H1 (cell line): ENCODE measurements around the gene DENND10. TPM values are rescaled to one million over a fixed set of nuclear protein-coding genes. Genes with fewer than 3 reads are reported as not detected.

ENCODE experiments used
- KDM4A ChIP-seq: IDR thresholded peaks from one replicate; pipeline ENCODE4 v1.7.1; 2012; ENCODE audit warnings: low read depth, mild to moderate bottlenecking, moderate library complexity, low read length, inconsistent platforms; ENCODE audit not compliant: severe bottlenecking
- PHF8 ChIP-seq: fragments of 200-600 bp; sonication (generic); conservative IDR thresholded peaks from 2 replicates; pipeline ENCODE4 v1.7.1; 2012; ENCODE audit warnings: low read depth, mild to moderate bottlenecking, inconsistent platforms, low read length, moderate library complexity
- POLR2A ChIP-seq, 2 experiments: IDR thresholded peaks; 1 replicate in 1 of 2; 2 replicates in 1 of 2; pipeline ENCODE4 v1.6.1; 2011; ENCODE audit warnings: low read depth in 2 of 2, low read length in 2 of 2, mild to moderate bottlenecking in 2 of 2; ENCODE audit errors: control extremely low read depth in 1 of 2
- POLR2AphosphoS5 ChIP-seq: IDR thresholded peaks from 2 replicates; pipeline ENCODE4 v1.6.1; 2011; ENCODE audit warnings: low read depth, low read length
- TAF1 ChIP-seq: IDR thresholded peaks from 2 replicates; pipeline ENCODE4 v1.6.1; 2011; ENCODE audit warnings: mild to moderate bottlenecking, low read depth, low read length
- TAF7 ChIP-seq: optimal IDR thresholded peaks from 2 replicates; pipeline ENCODE3; 2011; ENCODE audit warnings: low read depth, mild to moderate bottlenecking, inconsistent platforms, low read length, moderate library complexity, borderline replicate concordance
- TBP ChIP-seq: IDR thresholded peaks from 2 replicates; pipeline ENCODE4 v1.6.1; 2011; ENCODE audit warnings: low read depth, low read length, improper control_type of control experiment
- polyA plus RNA-seq, 7 experiments: library from polyadenylated mRNA; depleted of rRNA in 3 of 7; stranded (reverse) in 5 of 7; unstranded in 2 of 7; fragments of >200 nt in 5 of 7; fragments of 200-250 nt in 2 of 7; gene quantifications; 1 replicate in 5 of 7; 2 replicates in 1 of 7; 4 replicates in 1 of 7; pipeline versions ENCODE4 v1.2.1 to v1.2.3, GENCODE V29; 2011 to 2013; ENCODE audit warnings: missing spikeins in 2 of 7, mixed read lengths in 2 of 7
- total RNA-seq: library from RNA; stranded (reverse); fragmentation: NEBNext Ultra II Directional; extraction: Animal tissue kit (Norgen Biotek cat#: 25700); gene quantifications from 2 replicates; pipeline ENCODE4 v1.2.1, GENCODE V29; 2021
- TF ChIP-seq, protein P1 (sequence below): IDR thresholded peaks from 2 replicates; pipeline ENCODE4 v1.6.1; 2012; ENCODE audit warnings: inconsistent platforms
- TF ChIP-seq, protein P2 (sequence below): IDR thresholded peaks from 2 replicates; pipeline ENCODE4 v1.6.1; 2012; ENCODE audit warnings: inconsistent platforms

DENND10 gene
- total and polyA plus RNA-seq, 2 of the 8 experiments (the other 6 are each of a cell fraction or from before 2014, with no cell fraction given) = 49.3 to 64.4 TPM

DNA sequence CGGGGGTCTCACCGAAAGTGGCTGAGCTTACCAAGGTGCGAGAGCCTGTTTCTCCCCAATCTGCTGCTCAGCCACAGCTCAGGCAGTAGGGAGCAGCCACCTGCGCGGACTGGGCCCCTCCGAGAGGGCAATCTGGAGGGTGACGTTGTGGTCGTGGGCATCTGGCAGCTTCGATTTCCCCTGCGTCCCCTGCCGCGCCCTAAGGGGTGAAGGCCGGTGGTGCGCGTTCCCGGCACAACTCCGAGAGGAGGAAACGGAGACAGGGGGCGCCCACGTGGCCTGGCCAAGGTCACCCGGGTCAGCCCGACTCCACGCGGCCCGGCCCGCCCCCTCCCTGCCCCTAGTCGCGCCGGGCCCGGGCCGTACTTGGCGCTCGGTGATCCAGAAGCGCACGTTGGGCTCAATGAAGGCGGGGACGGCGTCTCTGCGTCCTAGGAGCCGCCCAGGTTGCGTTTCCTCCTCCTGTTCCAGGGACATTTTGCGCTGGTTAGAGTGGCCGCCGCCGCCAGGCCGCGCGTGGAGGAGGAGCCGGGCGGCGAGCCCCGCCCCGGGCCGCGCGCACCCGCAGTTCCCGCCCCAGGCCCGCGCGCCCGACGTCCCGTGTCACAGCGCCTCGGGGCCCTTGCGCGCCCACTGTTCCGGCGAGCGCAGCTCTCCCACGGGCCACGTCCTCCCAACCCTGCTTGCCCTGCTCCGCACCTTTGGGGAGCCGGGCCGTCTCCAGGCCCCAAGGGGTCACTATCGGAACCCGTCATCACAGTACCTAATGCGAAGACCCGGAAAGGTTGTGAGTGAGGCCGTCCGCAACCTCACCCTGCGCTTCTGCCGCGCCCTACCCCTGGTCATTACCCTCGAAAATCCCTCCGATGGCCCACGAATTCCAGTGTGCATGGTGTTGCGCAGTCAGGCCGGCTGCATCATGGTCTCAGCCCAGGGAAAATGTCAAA, 61.5 kb downstream of the DENND10 start, which contains the start of gene SFXN4 (continued):
- TF ChIP-seq KDM4A (peak; percentile 42), POLR2A (IDR thresholded peaks at IDR 0.05; ENCODE audit: control extremely low read depth in 1 of 2, low read depth in 2 of 2, low read length in 2 of 2) (peak in 1 of 2 experiments; percentile 71; a peak in 2 of 3 replicates), POLR2AphosphoS5 (peak; percentile 62), TAF7 (peak; percentile 44), TAF1 (peak; percentile 46; the same call in 1 of the 2 replicates), TBP (0 out of 2 replicates have a peak, but pooled peaks have one; percentile 20), PHF8 (peak; percentile 49; the same call in 1 of the 2 replicates)
- TF ChIP-seq, protein P1, sequence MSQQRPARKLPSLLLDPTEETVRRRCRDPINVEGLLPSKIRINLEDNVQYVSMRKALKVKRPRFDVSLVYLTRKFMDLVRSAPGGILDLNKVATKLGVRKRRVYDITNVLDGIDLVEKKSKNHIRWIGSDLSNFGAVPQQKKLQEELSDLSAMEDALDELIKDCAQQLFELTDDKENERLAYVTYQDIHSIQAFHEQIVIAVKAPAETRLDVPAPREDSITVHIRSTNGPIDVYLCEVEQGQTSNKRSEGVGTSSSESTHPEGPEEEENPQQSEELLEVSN = peak; percentile 37; the same call in 1 of the 2 replicates
- TF ChIP-seq, protein P2, sequence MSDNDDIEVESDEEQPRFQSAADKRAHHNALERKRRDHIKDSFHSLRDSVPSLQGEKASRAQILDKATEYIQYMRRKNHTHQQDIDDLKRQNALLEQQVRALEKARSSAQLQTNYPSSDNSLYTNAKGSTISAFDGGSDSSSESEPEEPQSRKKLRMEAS = peak; percentile 92
